Measurements from ENCODE around the gene VAPA. TPM values are rescaled to one million over a fixed set of nuclear protein-coding genes. Genes with fewer than 3 reads are reported as not detected.

The VAPA gene
- polyA plus RNA-seq, 1 donor (not counting 4 experiments of a cell fraction or from before 2014, with no cell fraction given) = 350 TPM

- TF ChIP-seq EZH2 (IDR thresholded peaks at IDR 0.05; ENCODE audit: low read length) = no peak
- no peak for TF ChIP-seq CTCF (optimal IDR thresholded peaks at IDR 0.05 in 1 of 3, IDR thresholded peaks at IDR 0.05 in 1 of 3, conservative IDR thresholded peaks at IDR 0.05 in 1 of 3; ENCODE audit: extremely low read depth in 1 of 3, insufficient read depth in 2 of 3, low read length in 3 of 3)
- no peaks in the 10 kb centered on the region for H3K9me1 ChIP-seq (ENCODE audit: control insufficient read depth, extremely low read depth, insufficient read depth, low read length)
- H3K9me3 ChIP-seq (ENCODE audit: control insufficient read depth, low read depth, low read length) = no peaks in the 10 kb centered on the region
- no peak overlapping the region for H3K4me2 ChIP-seq (ENCODE audit: control insufficient read depth, extremely low read depth, insufficient read depth, low read depth, low read length)
- H4K20me1 ChIP-seq (ENCODE audit: control insufficient read depth, extremely low read depth, insufficient read depth, low read length) = no peaks in the 10 kb centered on the region
- no peak for FAIRE-seq
- dilution Hi-C loops (cut with MboI; ENCODE audit: extremely low pct_ligation_motif_present, low sequenced_read_pairs) = no loop called here
- no peak overlapping the region for H2AFZ ChIP-seq (ENCODE audit: control insufficient read depth, low read length)
- no peak overlapping the region for H3K9ac ChIP-seq (ENCODE audit: control insufficient read depth, extremely low read depth, insufficient read depth, low read length)
- no peaks in the 10 kb centered on the region for H3K4me1 ChIP-seq (ENCODE audit: control insufficient read depth, extremely low read depth, insufficient read depth, low read length)
- H3K27ac ChIP-seq (ENCODE audit: control insufficient read depth, insufficient read depth, low read length) = no peak overlapping the region
- no peak for DNase-seq (ENCODE audit: low read depth, low spot score)
- no peaks in the 10 kb centered on the region for H3K36me3 ChIP-seq (ENCODE audit: control insufficient read depth in 2 of 2, extremely low read depth in 1 of 2, insufficient read depth in 2 of 2, low read length in 2 of 2)
- no peak overlapping the region for H3K4me3 ChIP-seq (ENCODE audit: control insufficient read depth in 2 of 3, extremely low read depth in 1 of 3, insufficient read depth in 2 of 3, low read depth in 1 of 3, low read length in 3 of 3)
- no peaks in the 10 kb centered on the region for H3K79me2 ChIP-seq (ENCODE audit: control insufficient read depth, insufficient read depth, low read length)
- H3K27me3 ChIP-seq (ENCODE audit: control insufficient read depth, extremely low read depth, insufficient read depth, low read length) = no peaks in the 10 kb centered on the region
Measured at GRCh38 chr18:9886005-9886348, 27.8 kb upstream of the VAPA start.

- Histone ChIP-seq H3K9ac (ENCODE audit: control insufficient read depth, extremely low read depth, insufficient read depth, low read length) (no peak overlapping the region), H4K20me1 (ENCODE audit: control insufficient read depth, extremely low read depth, insufficient read depth, low read length) (no peaks in the 10 kb centered on the region), H3K79me2 (ENCODE audit: control insufficient read depth, insufficient read depth, low read length) (no peaks in the 10 kb centered on the region), H2AFZ (ENCODE audit: control insufficient read depth, low read length) (no peak overlapping the region), H3K4me2 (ENCODE audit: control insufficient read depth, extremely low read depth, insufficient read depth, low read depth, low read length) (no peak overlapping the region), H3K9me1 (ENCODE audit: control insufficient read depth, extremely low read depth, insufficient read depth, low read length) (no peaks in the 10 kb centered on the region), H3K36me3 (ENCODE audit: control insufficient read depth in 2 of 2, extremely low read depth in 1 of 2, insufficient read depth in 2 of 2, low read length in 2 of 2) (no peaks in the 10 kb centered on the region), H3K4me1 (ENCODE audit: control insufficient read depth, extremely low read depth, insufficient read depth, low read length) (no peaks in the 10 kb centered on the region), H3K27ac (ENCODE audit: control insufficient read depth, insufficient read depth, low read length) (no peak overlapping the region), H3K9me3 (ENCODE audit: control insufficient read depth, low read depth, low read length) (no peaks in the 10 kb centered on the region), H3K4me3 (ENCODE audit: control insufficient read depth in 2 of 3, extremely low read depth in 1 of 3, insufficient read depth in 2 of 3, low read depth in 1 of 3, low read length in 3 of 3) (no peak overlapping the region), H3K27me3 (ENCODE audit: control insufficient read depth, extremely low read depth, insufficient read depth, low read length) (no peaks in the 10 kb centered on the region)
- dilution Hi-C loops (cut with MboI; ENCODE audit: extremely low pct_ligation_motif_present, low sequenced_read_pairs) = no loop called here
- no peak for DNase-seq (ENCODE audit: low read depth, low spot score)
- TF ChIP-seq EZH2 (IDR thresholded peaks at IDR 0.05; ENCODE audit: low read length) (no peak), CTCF (optimal IDR thresholded peaks at IDR 0.05 in 1 of 3, IDR thresholded peaks at IDR 0.05 in 1 of 3, conservative IDR thresholded peaks at IDR 0.05 in 1 of 3; ENCODE audit: extremely low read depth in 1 of 3, insufficient read depth in 2 of 3, low read length in 3 of 3) (no peak)
- no peak for FAIRE-seq
Measured at GRCh38 chr18:9887992-9888391, 25.8 kb upstream of the VAPA start.
